Left hindlimb (tissue), 1 donor: Measurements from ENCODE around the gene ADAM33.

ENCODE experiments used
- DNase-seq: peaks from one replicate; pipeline ENCODE4 v3.0.0-alpha.2; 2018

ADAM33 gene

GRCh38 chr20:3681931-3682781 is at the start of gene ADAM33:
TSS of gene ADAM33 (minus strand) at chr20:3682010. CDS start at chr20:3682004, 6 bp downstream.
- DNase-seq: peak; percentile 69

GRCh38 chr20:3730803-3731672 is 49.2 kb upstream of the ADAM33 start:
- no peak for DNase-seq

GRCh38 chr20:3729811-3730540 is 48.2 kb upstream of the ADAM33 start:
- no peak for DNase-seq

- DNase-seq: no peak
Measured at GRCh38 chr20:3729378-3729777, 47.6 kb upstream of the ADAM33 start.

GRCh38 chr20:3728876-3729275 is 47.1 kb upstream of the ADAM33 start:
- no peak for DNase-seq

GRCh38 chr20:3728354-3728753 is 46.5 kb upstream of the ADAM33 start:
- DNase-seq: no peak

GRCh38 chr20:3727401-3728021 is 45.7 kb upstream of the ADAM33 start:
- no peak for DNase-seq

GRCh38 chr20:3724356-3724755 is 42.5 kb upstream of the ADAM33 start:
- DNase-seq: no peak

GRCh38 chr20:3723284-3723683 is 41.5 kb upstream of the ADAM33 start:
- DNase-seq: no peak

GRCh38 chr20:3721912-3722311 is 40.1 kb upstream of the ADAM33 start:
- DNase-seq: no peak

GRCh38 chr20:3720626-3721025 is 38.8 kb upstream of the ADAM33 start:
- DNase-seq: no peak

- DNase-seq: no peak
Measured at GRCh38 chr20:3720068-3720467, 38.3 kb upstream of the ADAM33 start.

- no peak for DNase-seq
Measured at GRCh38 chr20:3719046-3719445, 37.2 kb upstream of the ADAM33 start.

- no peak for DNase-seq
Measured at GRCh38 chr20:3716195-3716834, 34.5 kb upstream of the ADAM33 start.

GRCh38 chr20:3714092-3714491 is 32.3 kb upstream of the ADAM33 start:
- DNase-seq: no peak

GRCh38 chr20:3712279-3712873 is 30.6 kb upstream of the ADAM33 start, which contains the start of gene SIGLEC1:
TSS of gene SIGLEC1 (minus strand) at chr20:3712600. CDS start at chr20:3707128, 5,472 bp downstream.
- DNase-seq: no peak

- DNase-seq: no peak
Measured at GRCh38 chr20:3711484-3711941, 29.7 kb upstream of the ADAM33 start.

GRCh38 chr20:3710703-3711483 is 29.1 kb upstream of the ADAM33 start:
- DNase-seq: peak; percentile 84

- DNase-seq: no peak
Measured at GRCh38 chr20:3710011-3710466, 28.2 kb upstream of the ADAM33 start.

GRCh38 chr20:3707508-3707899 is 25.7 kb upstream of the ADAM33 start:
- DNase-seq: no peak
